CD8-positive, alpha-beta memory T cell (primary cell): ENCODE measurements around the gene GRIK4. TPM values are rescaled to one million over a fixed set of nuclear protein-coding genes. Genes with fewer than 3 reads are reported as not detected.

ENCODE experiments used
- CTCF ChIA-PET: fragments of 350-600 bp; sonication (Branson Sonifier 250); formaldehyde crosslinking; loops from one replicate; lab custom pipeline; 2021; ENCODE audit warnings: antibody characterized with exemption; lab: Charles Lee
- POLR2A ChIA-PET: fragments of 350-600 bp; sonication (Branson Sonifier 250); formaldehyde crosslinking; loops from one replicate; lab custom pipeline; 2021; ENCODE audit warnings: antibody characterized with exemption; lab: Charles Lee
- DNase-seq, 5 donors: peaks; one replicate each; pipeline versions ENCODE4 v3.0.0 to v3.0.0-alpha.2; 2020 to 2022; ENCODE audit warnings: mixed read lengths in 1 of 5
- H3K27ac ChIP-seq: one replicate; pipeline ENCODE4 v1.7.0; 2013; ENCODE audit warnings: low read depth, mild to moderate bottlenecking, low read length, moderate library complexity
- H3K27me3 ChIP-seq: 2 replicates; pipeline ENCODE4 v1.7.0; 2013; ENCODE audit warnings: low read length, mild to moderate bottlenecking; ENCODE audit not compliant: insufficient read depth, poor library complexity, severe bottlenecking
- H3K36me3 ChIP-seq: 2 replicates; pipeline ENCODE4 v1.7.0; 2013; ENCODE audit warnings: mild to moderate bottlenecking, low read length, moderate library complexity; ENCODE audit not compliant: insufficient read depth
- H3K4me1 ChIP-seq: 2 replicates; pipeline ENCODE4 v1.7.0; 2013; ENCODE audit warnings: mild to moderate bottlenecking, low read length, moderate library complexity; ENCODE audit not compliant: insufficient read depth
- H3K4me3 ChIP-seq: 2 replicates; pipeline ENCODE4 v1.7.0; 2013; ENCODE audit warnings: mild to moderate bottlenecking, low read length
- H3K9me3 ChIP-seq: 2 replicates; pipeline ENCODE4 v1.7.0; 2013; ENCODE audit warnings: mild to moderate bottlenecking, low read length
- H3K27ac Mint-ChIP-seq, 8 donors: one replicate each; pipeline ENCODE4 v1.8.0; 2020 to 2021; ENCODE audit warnings: mixed read lengths in 8 of 8, mild to moderate bottlenecking in 6 of 8, inconsistent platforms in 3 of 8, moderate library complexity in 3 of 8
- H3K27me3 Mint-ChIP-seq, 2 donors: one replicate each; pipeline ENCODE4 v1.8.0; 2020 to 2021; ENCODE audit warnings: mixed read lengths in 2 of 2, mild to moderate bottlenecking in 1 of 2, moderate library complexity in 1 of 2
- H3K36me3 Mint-ChIP-seq, 3 donors: one replicate each; pipeline ENCODE4 v1.8.0; 2020 to 2021; ENCODE audit warnings: mixed read lengths in 3 of 3, inconsistent platforms in 1 of 3, mild to moderate bottlenecking in 1 of 3
- H3K4me1 Mint-ChIP-seq, 3 donors: one replicate each; pipeline ENCODE4 v1.8.0; 2020 to 2021; ENCODE audit warnings: mixed read lengths in 3 of 3, inconsistent platforms in 1 of 3, mild to moderate bottlenecking in 1 of 3
- H3K4me3 Mint-ChIP-seq, 7 donors: one replicate each; pipeline ENCODE4 v1.8.0; 2020 to 2021; ENCODE audit warnings: mixed read lengths in 7 of 7, mild to moderate bottlenecking in 6 of 7, moderate library complexity in 4 of 7, inconsistent platforms in 2 of 7
- H3K9me3 Mint-ChIP-seq, 5 donors: one replicate each; pipeline ENCODE4 v1.8.0; 2020 to 2022; ENCODE audit warnings: mixed read lengths in 5 of 5, mild to moderate bottlenecking in 3 of 5, moderate library complexity in 2 of 5, inconsistent platforms in 1 of 5
- polyA plus RNA-seq: library from polyadenylated mRNA; unstranded; fragments of 300-500 nt; fragmentation: Illumina TruSeq; gene quantifications from one replicate; pipeline ENCODE4 v1.2.3, GENCODE V29; 2021
- total RNA-seq, 2 experiments: library from RNA; stranded (reverse); gene quantifications; one replicate each; pipeline ENCODE4 v1.2.3, GENCODE V29; 2021

GRIK4 gene
- total and polyA plus RNA-seq, 3 experiments from 2014 or later: 0.07 TPM; not detected in 2

DNA sequence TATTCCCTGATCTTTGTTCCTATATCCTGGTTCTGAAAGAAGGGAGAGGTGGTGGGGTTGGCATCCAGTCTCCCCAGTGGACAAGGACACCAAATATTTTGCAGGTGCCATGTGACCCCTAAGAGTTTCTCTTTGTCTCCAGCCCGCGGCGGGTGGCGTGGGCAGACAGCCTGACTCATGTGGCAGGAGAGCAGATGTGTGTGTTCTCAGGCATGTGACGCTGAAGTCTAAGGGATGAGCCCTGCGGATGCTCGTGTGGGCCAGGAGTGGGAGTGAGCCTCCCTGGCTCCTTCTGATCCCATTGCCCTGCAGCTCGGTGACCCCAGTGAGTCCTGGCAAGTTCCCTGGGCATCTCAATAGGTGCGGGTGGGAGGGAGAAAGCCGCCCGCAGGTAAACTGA, 417.5 kb downstream of the GRIK4 start:
- Mint-ChIP-seq H3K9me3 (no peaks in the 10 kb centered on the region), H3K4me3 (no peak overlapping the region), H3K4me1 (no peaks in the 10 kb centered on the region), H3K27me3 (peaks cover 7 to 13% of the 10 kb centered on the region in 2 donors), H3K27ac (no peak overlapping the region), H3K36me3 (no peaks in the 10 kb centered on the region)
- POLR2A ChIA-PET: no interaction called here
- CTCF ChIA-PET: no interaction called here
- no peak overlapping the region for H3K27ac ChIP-seq
- H3K27me3 ChIP-seq: no peaks in the 10 kb centered on the region
- H3K4me3 ChIP-seq: no peak overlapping the region
- no peaks in the 10 kb centered on the region for H3K36me3 ChIP-seq
- no peaks in the 10 kb centered on the region for H3K4me1 ChIP-seq
- no peak for DNase-seq
- no peaks in the 10 kb centered on the region for H3K9me3 ChIP-seq

DNA sequence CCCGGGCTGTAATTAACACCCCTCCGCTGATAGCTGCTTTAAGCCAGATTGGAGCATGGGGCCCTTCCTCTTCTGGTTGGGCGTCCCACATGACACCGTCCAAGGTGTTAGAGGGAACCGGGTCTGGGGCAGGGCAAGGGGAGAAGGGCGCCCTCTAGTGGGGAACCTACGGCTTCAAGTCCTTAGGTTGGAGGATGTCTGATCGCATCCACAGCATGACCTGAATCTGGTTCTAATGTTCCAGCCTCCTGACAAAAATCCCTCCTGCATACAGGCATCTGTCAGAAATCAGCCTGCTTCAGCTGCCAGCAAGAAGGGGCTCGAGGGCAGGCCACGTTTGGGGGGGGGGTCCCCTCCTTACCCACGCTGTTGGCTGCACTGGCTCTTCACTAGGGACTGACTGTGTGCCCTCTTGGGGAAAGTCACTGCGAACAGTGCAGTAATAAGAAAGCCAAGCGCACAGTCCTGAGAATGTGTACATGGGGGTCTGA, 418.2 kb downstream of the GRIK4 start:
- H3K36me3 ChIP-seq: no peaks in the 10 kb centered on the region
- Mint-ChIP-seq H3K36me3 (no peaks in the 10 kb centered on the region), H3K9me3 (no peaks in the 10 kb centered on the region), H3K27ac (no peak overlapping the region), H3K4me3 (no peak overlapping the region), H3K4me1 (no peaks in the 10 kb centered on the region), H3K27me3 (peaks cover 7 to 13% of the 10 kb centered on the region in 2 donors)
- ChIA-PET POLR2A (no interaction called here), CTCF (no interaction called here)
- no peak overlapping the region for H3K4me3 ChIP-seq
- H3K4me1 ChIP-seq: no peaks in the 10 kb centered on the region
- H3K27me3 ChIP-seq: no peaks in the 10 kb centered on the region
- no peaks in the 10 kb centered on the region for H3K9me3 ChIP-seq
- DNase-seq: peak in 1 of 5 donors; percentile 22
- no peak overlapping the region for H3K27ac ChIP-seq

DNA sequence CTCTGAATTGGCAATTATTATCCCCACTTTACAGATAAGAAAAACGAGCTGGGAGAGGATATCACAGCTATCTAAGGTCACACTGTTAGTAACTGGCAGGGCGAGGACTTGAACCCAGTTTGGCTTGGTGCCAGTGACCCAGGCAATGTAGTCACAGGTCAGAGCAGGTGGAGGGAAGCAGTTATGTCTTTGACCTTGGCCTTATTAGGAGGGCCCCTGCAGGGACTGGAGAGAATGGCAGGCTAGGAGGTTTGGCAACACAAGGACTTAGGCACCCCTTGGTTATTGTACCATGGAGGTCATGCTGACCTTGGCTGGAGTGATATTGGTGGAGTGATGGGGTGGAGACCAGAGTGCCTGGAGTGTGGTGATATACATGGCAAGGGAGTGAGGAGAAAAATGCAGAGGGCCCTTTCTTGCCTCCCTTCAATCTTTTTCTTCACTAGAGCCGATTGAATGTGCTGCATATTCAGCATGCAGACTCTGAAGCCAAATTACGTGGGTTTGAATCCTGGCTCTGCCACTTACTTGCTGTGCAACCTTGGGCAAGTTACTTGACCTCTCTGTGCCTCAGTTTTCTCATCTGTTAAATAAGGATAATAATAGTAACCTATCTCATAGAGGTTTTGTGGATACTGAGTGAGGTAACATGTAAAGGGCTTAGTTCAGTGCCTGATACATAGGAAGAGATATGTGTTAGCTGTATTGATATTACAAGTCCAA, 419.7 kb downstream of the GRIK4 start:
- CTCF ChIA-PET: no interaction called here
- H3K4me3 Mint-ChIP-seq: no peak overlapping the region
- no peaks in the 10 kb centered on the region for H3K27me3 ChIP-seq
- H3K27ac ChIP-seq: no peak overlapping the region
- H3K9me3 Mint-ChIP-seq: no peaks in the 10 kb centered on the region
- no peaks in the 10 kb centered on the region for H3K36me3 ChIP-seq
- H3K36me3 Mint-ChIP-seq: peaks cover 0 to 2% (median 0%) of the 10 kb centered on the region in 3 donors
- H3K9me3 ChIP-seq: no peaks in the 10 kb centered on the region
- H3K4me1 Mint-ChIP-seq: no peaks in the 10 kb centered on the region
- POLR2A ChIA-PET: no interaction called here
- H3K4me3 ChIP-seq: no peak overlapping the region
- H3K27ac Mint-ChIP-seq: no peak overlapping the region
- H3K27me3 Mint-ChIP-seq: peaks cover 7 to 13% of the 10 kb centered on the region in 2 donors
- no peak for DNase-seq
- H3K4me1 ChIP-seq: no peaks in the 10 kb centered on the region

DNA sequence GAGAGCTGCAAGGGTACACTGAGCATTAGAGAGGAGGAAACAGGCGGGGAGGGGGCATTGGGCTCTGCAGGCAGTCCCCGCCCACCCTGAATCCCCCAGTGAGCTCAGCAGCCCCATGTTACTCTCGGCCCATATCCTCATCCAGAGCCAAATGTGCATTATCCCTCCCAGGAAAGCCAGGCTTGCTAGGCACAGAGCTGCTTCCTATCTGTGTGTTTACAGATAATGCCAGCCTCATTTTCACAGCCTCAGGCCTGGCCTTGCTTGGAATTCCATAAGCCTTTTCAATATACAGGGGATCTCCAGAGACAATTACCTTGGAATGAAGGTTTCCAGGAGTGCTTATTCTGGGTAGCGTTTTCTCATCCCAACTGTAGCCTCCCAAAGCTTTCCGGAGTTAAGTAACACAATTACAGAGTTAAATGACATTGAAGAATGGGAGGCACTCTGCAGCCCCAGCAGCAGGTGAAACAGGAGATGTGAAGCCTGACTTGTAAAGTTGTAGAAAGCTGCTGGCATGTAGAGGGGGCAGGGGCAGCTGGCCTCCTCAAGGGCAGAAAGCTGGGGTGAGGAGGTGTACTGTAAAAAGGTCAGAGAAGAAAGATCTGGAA, 420.9 kb downstream of the GRIK4 start:
- CTCF ChIA-PET: interaction anchor here (0.9 kb wide), 1 partner anchor 13 kb away, joined by 3 read pairs; no protein-coding TSS in a partner anchor
- H3K36me3 Mint-ChIP-seq: peaks cover 0 to 2% (median 0%) of the 10 kb centered on the region in 3 donors

DNA sequence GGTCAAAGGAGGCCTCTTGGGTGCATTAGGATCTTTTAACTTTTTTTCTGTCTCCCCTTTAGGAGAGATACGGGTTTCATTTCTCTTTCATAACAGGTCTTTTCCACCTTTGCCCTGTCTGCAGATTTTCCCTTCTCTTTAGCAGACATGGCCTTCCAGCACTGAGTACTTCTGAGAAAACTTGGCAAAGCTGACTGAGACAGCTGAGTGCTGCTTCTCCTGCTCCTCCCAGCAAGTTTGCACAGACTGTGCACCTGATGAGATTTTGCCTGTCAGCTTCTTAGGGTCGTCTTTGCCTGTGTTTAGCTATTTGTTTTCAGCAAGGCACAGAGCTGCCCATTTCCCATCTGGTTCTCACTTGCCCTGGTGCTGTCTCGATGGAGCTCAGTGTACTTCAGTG, 424.8 kb downstream of the GRIK4 start:
- H3K27me3 ChIP-seq: no peaks in the 10 kb centered on the region
- H3K36me3 ChIP-seq: no peaks in the 10 kb centered on the region
- ChIA-PET CTCF (no interaction called here), POLR2A (no interaction called here)
- no peak overlapping the region for H3K4me3 ChIP-seq
- peak overlapping the region in 1 of 8 donors; percentile 39 for H3K27ac Mint-ChIP-seq
- no peak overlapping the region for H3K27ac ChIP-seq
- no peak overlapping the region for H3K4me3 Mint-ChIP-seq
- DNase-seq: no peak
- peaks cover 0 to 2% (median 0%) of the 10 kb centered on the region in 3 donors for H3K36me3 Mint-ChIP-seq
- H3K9me3 Mint-ChIP-seq: no peaks in the 10 kb centered on the region
- H3K27me3 Mint-ChIP-seq: peaks cover 13 to 38% of the 10 kb centered on the region in 2 donors
- no peaks in the 10 kb centered on the region for H3K9me3 ChIP-seq
- H3K4me1 ChIP-seq: no peaks in the 10 kb centered on the region
- no peaks in the 10 kb centered on the region for H3K4me1 Mint-ChIP-seq

More for the DNA sequence above, 420.9 kb downstream of the GRIK4 start:
- peaks cover 7 to 13% of the 10 kb centered on the region in 2 donors for H3K27me3 Mint-ChIP-seq
- POLR2A ChIA-PET: no interaction called here
- H3K36me3 ChIP-seq: no peaks in the 10 kb centered on the region
- no peaks in the 10 kb centered on the region for H3K4me1 Mint-ChIP-seq
- no peaks in the 10 kb centered on the region for H3K9me3 Mint-ChIP-seq
- H3K4me3 ChIP-seq: no peak overlapping the region
- no peak overlapping the region for H3K4me3 Mint-ChIP-seq
- no peaks in the 10 kb centered on the region for H3K9me3 ChIP-seq
- H3K4me1 ChIP-seq: no peaks in the 10 kb centered on the region
- H3K27ac ChIP-seq: no peak overlapping the region
- DNase-seq: no peak
- no peaks in the 10 kb centered on the region for H3K27me3 ChIP-seq
- H3K27ac Mint-ChIP-seq: no peak overlapping the region

DNA sequence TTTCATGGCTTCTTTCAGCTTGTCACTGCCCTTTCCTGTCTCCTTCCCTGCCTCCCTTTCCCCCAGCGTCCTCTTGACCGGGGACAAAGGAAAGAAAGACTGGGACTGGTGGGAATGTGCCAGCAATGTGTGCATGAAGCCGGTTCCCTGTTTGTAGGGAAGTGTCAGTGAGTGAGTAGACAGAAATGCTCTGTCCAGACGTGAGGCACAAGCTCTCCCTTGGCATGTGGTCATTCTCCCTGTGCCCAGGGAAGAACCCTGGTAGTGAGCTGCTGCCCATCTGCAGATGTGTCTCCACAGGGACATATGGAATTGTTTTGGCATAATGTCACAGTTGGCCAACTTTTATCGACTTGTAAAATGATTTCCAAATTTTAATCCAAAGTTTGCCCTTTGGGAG, 426.0 kb downstream of the GRIK4 start:
- Histone ChIP-seq H3K9me3 (no peaks in the 10 kb centered on the region), H3K27me3 (no peaks in the 10 kb centered on the region), H3K4me1 (no peaks in the 10 kb centered on the region), H3K36me3 (no peaks in the 10 kb centered on the region), H3K27ac (no peak overlapping the region), H3K4me3 (no peak overlapping the region)
- Mint-ChIP-seq H3K27me3 (peaks cover 9 to 38% of the 10 kb centered on the region in 2 donors), H3K4me1 (no peaks in the 10 kb centered on the region), H3K27ac (no peak overlapping the region), H3K4me3 (no peak overlapping the region), H3K9me3 (no peaks in the 10 kb centered on the region), H3K36me3 (peaks cover 0 to 2% (median 0%) of the 10 kb centered on the region in 3 donors)
- POLR2A ChIA-PET: no interaction called here
- CTCF ChIA-PET: no interaction called here
- DNase-seq: no peak

DNA sequence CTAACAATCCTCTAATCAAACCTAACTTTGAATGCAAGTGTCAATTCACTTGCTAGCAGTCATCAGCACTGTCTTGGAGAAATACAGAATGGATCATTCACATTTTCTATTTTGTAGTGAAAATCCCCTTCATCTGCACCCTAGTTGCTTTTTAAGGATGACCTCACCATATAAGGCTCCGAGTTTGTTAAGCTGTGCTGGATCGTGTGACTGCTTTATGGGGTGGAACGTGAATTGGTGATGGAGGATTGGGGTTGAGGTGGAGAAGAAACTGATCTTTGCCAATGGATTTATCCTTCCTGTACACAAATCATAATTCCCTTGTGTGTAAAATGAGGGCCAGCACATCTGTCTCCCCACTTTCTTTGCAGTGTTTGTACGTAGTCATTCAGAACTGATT, 426.7 kb downstream of the GRIK4 start:
- Histone ChIP-seq H3K27me3 (no peaks in the 10 kb centered on the region), H3K36me3 (no peaks in the 10 kb centered on the region), H3K4me3 (no peak overlapping the region), H3K4me1 (no peaks in the 10 kb centered on the region), H3K9me3 (no peaks in the 10 kb centered on the region), H3K27ac (no peak overlapping the region)
- no peaks in the 10 kb centered on the region for H3K9me3 Mint-ChIP-seq
- ChIA-PET POLR2A (no interaction called here), CTCF (no interaction called here)
- no peaks in the 10 kb centered on the region for H3K4me1 Mint-ChIP-seq
- no peak for DNase-seq
- H3K4me3 Mint-ChIP-seq: no peak overlapping the region
- no peak overlapping the region for H3K27ac Mint-ChIP-seq
- peaks cover 5 to 35% of the 10 kb centered on the region in 2 donors for H3K27me3 Mint-ChIP-seq
- H3K36me3 Mint-ChIP-seq: peaks cover 0 to 2% (median 0%) of the 10 kb centered on the region in 3 donors

DNA sequence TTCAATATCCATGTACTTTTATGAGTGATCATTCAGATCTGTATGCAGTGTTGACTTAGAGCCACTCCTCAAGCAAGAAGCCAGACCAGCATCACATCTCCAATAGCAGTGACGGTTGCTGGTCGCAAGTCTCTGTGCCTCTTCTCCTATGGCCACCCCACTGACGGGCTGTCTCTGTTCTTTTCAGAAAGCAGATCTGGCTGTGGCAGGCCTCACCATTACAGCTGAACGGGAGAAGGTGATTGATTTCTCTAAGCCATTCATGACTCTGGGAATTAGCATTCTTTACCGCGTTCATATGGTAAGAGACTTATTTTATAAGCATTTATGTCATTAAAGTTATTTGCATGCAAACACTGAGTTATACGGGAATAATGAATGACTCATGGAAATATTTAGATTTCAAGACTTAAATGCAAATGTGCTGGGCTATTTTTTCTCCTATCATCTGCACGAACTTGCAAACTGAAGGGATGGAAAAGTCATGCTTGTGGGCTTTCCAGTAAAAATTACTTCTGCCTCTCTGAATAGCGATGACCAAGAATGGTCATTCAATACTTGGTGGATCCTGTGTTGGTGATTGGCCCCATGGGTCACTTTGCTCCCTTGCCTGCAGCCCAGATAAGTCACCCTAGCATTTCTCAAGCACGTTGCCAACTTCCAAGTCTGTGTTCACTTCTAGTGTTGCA, 428.8 kb downstream of the GRIK4 start:
- CTCF ChIA-PET: no interaction called here
- no peaks in the 10 kb centered on the region for H3K36me3 ChIP-seq
- no peak overlapping the region for H3K4me3 Mint-ChIP-seq

More for the DNA sequence above, 428.8 kb downstream of the GRIK4 start:
- no peak overlapping the region for H3K27ac ChIP-seq
- Mint-ChIP-seq H3K36me3 (peaks cover 0 to 4% (median 2%) of the 10 kb centered on the region in 3 donors), H3K4me1 (no peaks in the 10 kb centered on the region), H3K27me3 (peaks cover 9 to 38% of the 10 kb centered on the region in 2 donors), H3K9me3 (peaks cover 0 to 10% (median 5%) of the 10 kb centered on the region in 5 donors), H3K27ac (no peak overlapping the region)
- POLR2A ChIA-PET: no interaction called here
- H3K4me1 ChIP-seq: no peaks in the 10 kb centered on the region
- no peaks in the 10 kb centered on the region for H3K27me3 ChIP-seq
- H3K9me3 ChIP-seq: no peaks in the 10 kb centered on the region
- H3K4me3 ChIP-seq: no peak overlapping the region
- DNase-seq: no peak
